GM10266 (cell line): ENCODE data around the gene NATD1.

Experiments
- DNase-seq: peaks from one replicate; pipeline ENCODE4 v3.0.0; 2012; ENCODE audit errors: extremely low spot score
- TF ChIP-seq, protein P1 (sequence below): IDR thresholded peaks from 2 replicates; pipeline ENCODE4 v1.5.1; 2012; ENCODE audit warnings: mild to moderate bottlenecking, low read depth; ENCODE audit not compliant: control insufficient read depth, insufficient read depth; ENCODE audit errors: missing control alignments

The NATD1 gene

DNA sequence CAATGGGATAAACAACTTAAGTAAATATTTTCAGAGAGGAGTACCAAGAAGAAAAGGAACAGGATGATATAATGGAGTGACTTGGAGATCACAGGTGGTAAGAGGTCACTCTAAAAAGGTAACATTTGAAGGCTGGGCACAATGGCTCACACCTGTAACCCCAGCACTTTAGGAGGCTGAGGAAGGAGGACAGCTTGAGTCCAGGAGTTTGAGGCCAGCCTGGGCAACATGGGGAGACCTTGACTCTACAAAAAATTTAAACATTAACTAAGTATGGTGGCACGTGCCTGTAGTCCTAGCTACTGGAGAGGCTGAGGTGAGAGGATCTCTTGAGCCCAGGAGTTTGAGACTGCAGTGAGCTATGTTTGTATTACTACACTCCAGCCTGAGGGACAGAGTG is 35.9 kb downstream of the NATD1 start:
- DNase-seq: no peak
- TF ChIP-seq, protein P1, sequence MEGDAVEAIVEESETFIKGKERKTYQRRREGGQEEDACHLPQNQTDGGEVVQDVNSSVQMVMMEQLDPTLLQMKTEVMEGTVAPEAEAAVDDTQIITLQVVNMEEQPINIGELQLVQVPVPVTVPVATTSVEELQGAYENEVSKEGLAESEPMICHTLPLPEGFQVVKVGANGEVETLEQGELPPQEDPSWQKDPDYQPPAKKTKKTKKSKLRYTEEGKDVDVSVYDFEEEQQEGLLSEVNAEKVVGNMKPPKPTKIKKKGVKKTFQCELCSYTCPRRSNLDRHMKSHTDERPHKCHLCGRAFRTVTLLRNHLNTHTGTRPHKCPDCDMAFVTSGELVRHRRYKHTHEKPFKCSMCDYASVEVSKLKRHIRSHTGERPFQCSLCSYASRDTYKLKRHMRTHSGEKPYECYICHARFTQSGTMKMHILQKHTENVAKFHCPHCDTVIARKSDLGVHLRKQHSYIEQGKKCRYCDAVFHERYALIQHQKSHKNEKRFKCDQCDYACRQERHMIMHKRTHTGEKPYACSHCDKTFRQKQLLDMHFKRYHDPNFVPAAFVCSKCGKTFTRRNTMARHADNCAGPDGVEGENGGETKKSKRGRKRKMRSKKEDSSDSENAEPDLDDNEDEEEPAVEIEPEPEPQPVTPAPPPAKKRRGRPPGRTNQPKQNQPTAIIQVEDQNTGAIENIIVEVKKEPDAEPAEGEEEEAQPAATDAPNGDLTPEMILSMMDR: no peak

DNA sequence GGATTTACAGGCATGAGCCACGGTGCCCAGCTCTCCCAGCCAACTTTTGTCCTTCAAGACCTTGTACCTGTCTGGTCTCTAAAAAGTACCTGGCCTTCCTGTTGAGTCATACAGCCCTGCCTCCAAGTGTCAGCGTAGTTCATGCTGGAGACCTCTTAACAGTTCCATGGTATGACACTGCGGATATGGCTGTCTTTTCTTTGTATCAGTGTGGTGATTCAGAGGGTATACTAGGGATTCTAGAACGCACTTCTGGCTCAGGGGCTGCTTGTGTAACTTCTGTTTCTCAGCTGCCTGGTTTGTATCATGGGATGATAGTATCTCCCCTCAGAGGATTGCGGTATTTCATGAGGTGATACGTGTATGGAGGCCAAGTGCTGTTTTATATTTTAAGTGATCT is 37.3 kb downstream of the NATD1 start:
- TF ChIP-seq, protein P1: no peak

DNA sequence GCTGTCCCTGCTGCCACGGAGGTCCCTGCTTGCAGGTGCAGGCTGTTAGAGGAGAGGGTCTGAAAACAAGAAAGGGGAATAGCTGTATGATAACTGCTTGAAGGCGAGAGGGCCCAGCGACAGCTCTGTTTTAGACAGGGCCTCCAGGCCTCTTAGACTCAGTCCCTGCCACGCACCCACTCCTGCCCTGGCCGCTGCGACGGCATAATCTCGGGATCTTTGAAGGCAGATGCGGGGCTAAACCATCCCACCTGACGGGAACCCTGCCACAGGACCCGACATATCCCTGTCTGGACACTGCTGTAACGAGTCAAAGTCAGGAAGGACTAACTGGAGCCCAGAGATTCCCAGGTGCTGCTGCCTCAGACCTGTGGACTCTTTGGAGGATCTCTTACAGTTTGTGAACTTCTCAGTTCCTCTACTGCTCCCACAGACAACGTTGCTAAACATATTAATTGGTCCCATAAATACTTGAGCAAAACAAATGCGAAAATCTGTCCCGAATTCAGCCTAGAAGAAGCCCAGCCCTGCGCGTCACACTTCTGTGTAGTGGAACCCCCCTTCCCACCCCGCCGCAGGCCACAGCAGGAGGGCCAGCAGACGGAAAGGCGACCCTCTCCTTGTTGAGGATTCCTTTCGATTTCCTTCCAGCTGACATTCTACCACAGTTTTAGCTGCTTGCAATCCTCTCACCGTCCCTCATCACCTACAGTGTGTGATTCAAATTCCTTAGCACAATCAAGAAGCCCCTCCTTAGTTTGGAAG is 38.3 kb downstream of the NATD1 start:
- DNase-seq: no peak
- TF ChIP-seq, protein P1: no peak

More for the DNA sequence above, 37.3 kb downstream of the NATD1 start:
- no peak for DNase-seq

DNA sequence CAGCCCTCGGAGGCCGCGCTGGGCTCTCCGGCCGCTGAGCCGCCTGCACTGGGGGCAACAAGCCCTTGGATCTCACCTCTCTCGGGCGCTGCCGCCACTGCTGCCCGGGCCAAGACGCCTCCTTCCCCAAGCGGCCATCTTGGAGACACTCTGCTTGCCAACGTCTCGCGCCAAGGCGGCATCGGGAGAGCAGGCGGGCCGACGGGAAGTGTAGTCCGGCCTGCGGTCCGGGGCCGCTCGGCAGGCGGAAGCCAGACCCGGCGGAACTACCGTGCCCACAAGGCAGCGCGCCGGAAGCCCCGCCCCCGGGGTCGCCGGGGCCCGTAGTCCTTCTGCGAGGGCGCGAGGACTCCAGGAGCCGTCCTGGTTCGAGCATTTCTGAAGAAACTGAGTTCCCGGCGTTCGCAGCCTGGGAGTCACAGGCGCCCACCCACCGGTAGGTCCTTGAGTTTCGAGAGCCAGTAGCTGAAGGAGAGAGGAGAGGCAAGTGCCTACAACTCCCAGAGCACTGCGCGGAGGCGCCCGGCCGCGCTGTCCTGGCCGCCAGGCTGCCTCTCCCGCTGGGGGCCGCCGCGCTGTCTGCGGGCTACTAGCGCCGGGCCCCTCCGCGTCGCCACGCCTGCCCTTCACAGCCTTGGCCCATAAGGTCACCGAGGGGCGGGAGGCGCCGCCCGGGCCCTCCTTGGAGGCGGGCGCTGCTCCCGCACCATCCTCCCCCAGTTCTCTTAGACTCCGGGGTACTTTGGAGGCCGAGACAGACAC is 39.0 kb downstream of the NATD1 start, which contains the start of gene TMEM11:
TMEM11 (minus strand) TSS at position 147 of the 762 bp plus-strand sequence; CDS start at position 138, 9 bp downstream.
- TF ChIP-seq, protein P1: peak; percentile 20
- DNase-seq: peak; percentile 98

DNA sequence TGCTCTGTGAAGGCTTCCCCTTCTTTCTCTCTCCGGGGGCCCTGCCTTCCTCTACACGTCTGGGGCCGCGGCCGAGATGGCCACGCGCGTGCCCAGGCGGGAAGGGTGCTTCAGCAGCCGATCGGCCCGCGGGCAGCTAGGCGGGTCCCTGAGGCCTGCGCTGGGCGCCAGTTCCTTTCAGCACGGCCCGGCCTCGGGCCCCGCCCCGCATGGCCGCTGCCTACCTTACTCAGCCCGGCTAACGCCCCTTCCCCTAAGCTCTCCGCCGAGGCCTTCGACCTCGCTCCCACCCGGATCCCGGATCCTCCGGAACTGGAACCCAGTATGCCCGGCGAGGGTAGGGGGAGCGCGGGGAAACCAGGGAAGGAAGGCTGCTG is 39.6 kb downstream of the NATD1 start:
- DNase-seq: peak; percentile 53
- TF ChIP-seq, protein P1: no peak

DNA sequence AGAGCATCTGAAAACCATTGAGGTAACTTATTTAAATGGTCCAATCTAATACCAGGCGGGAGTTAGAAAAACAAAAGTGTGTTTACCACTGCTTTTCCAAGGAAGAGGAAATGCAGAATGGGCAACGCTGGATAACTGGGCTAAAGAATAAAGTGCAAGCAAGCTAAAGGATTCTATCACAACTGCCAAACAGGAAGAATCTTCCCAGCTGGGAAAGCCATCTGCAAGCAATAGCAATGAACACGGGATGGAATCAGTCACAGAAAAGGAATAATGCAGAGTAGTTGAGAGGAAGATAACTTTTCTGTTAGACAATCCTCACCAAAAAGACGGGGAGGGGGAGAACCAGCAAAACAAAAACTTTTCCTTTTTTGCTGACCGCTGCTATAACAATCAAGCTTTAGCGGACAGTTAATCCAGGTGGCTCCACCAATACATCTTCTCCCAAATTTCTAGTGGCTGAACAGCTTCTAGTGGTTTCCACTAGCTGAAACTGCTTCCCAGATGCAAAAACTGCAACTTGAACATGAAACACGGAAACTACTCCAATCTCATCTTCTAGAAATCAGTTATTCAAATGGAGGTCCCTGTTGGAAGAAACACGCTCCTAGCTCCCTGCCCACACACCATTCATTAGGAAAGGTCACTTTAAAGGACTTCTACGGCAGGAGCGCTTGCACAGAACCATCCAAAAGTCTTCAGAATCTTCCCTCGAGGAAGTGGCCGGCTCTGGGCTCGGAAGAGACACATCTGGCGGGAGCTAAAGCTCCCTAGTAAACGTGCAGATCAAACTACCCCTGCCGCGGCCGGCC is 40.2 kb downstream of the NATD1 start:
- no peak for DNase-seq
- TF ChIP-seq, protein P1: no peak
